ES-I3 (cell line): ENCODE data around the gene NEK10.
"Not testable (repeated sequence)": the region's sequence is repeated elsewhere in the genome, so short reads cannot be mapped to it uniquely, and the experiment has no call there.

Experiments
- H3K36me3 ChIP-seq: 2 replicates; pipeline ENCODE4 v1.6.1; 2013; ENCODE audit warnings: mild to moderate bottlenecking, low read length, control low read depth, moderate library complexity; ENCODE audit not compliant: insufficient read depth
- H3K4me1 ChIP-seq: 2 replicates; pipeline ENCODE4 v1.6.1; 2013; ENCODE audit warnings: mild to moderate bottlenecking, control low read depth, low read length; ENCODE audit not compliant: insufficient read depth
- H3K9ac ChIP-seq: 2 replicates; pipeline ENCODE4 v1.6.1; 2013; ENCODE audit warnings: low read depth, mild to moderate bottlenecking, low read length, moderate library complexity
- H3K9me3 ChIP-seq: 2 replicates; pipeline ENCODE4 v1.6.1; 2013; ENCODE audit warnings: mild to moderate bottlenecking, low read length, moderate library complexity; ENCODE audit not compliant: control insufficient read depth, insufficient read depth

NEK10 gene

DNA sequence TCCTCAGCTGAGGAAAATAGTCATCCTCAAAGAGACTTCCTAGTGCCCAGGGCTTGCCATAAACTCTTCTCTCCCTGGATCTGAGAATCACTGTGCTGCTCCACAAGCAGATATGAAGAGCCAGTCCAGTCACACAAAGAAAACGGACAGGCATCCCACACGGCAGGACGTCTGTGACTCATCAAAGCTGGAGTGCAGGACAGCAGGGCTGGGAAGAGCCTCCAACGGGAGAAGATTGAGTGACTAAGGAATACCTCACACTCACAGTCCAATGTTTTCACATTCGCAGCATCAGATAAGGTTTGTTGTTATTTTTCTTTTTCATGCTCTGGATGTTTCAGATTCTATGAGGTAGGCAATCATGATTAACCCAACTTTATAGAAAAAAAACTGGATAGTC is 57.8 kb downstream of the NEK10 start:
- H3K4me1 ChIP-seq: 0 out of 2 replicates have a peak, but pooled peaks cover 4% of the 10 kb centered on the region
- no peaks in the 10 kb centered on the region for H3K36me3 ChIP-seq
- H3K9ac ChIP-seq: no peak overlapping the region
- H3K9me3 ChIP-seq: peaks cover 4% of the 10 kb centered on the region

GRCh38 chr3:27310688-27311087 is 58.5 kb downstream of the NEK10 start:
- Histone ChIP-seq H3K9ac (no peak overlapping the region), H3K4me1 (0 out of 2 replicates have a peak, but pooled peaks cover 4% of the 10 kb centered on the region), H3K36me3 (no peaks in the 10 kb centered on the region)

DNA sequence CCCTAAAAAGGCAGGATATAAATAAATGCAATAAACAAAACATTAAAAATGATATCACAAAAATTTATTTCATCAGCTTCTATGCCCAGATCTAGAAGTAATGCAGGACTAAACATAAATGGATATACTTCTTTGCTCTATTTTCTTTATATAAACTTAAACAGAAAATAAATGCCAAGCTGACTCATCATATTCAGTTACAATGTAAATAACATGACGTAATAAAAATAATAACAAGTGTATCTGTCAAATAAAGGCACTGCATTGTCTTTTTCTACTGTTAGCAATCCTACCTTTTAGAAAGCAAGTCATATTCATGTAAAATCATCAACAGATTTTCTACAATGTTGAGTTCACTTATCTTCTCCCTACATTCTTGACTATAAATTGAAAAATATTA is 61.6 kb downstream of the NEK10 start:
- H3K4me1 ChIP-seq: 0 out of 2 replicates have a peak, but pooled peaks cover 4% of the 10 kb centered on the region
- no peaks in the 10 kb centered on the region for H3K36me3 ChIP-seq
- H3K9ac ChIP-seq: no peak overlapping the region
- H3K9me3 ChIP-seq: peaks cover 4% of the 10 kb centered on the region

More at GRCh38 chr3:27310688-27311087, 58.5 kb downstream of the NEK10 start:
- H3K9me3 ChIP-seq: peaks cover 4% of the 10 kb centered on the region

DNA sequence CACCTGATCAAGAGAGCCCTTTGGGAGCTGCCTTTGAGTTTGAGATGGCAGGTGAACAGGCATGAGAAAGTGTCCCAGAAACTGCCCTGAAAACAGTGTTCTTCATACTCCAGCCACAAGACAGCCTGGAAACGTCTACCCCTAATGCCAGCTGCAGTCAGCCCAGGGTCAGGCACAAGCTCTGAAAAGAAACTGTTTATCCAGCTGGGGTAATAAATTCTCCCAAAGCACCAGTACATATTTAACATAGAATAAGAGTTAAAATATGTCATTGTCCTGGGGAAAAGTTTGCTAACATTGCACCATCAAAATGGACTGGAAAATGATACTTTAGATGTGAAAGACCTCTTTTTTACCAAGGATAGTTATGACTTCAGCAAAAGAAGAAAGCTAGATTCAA is 66.3 kb downstream of the NEK10 start:
- Histone ChIP-seq H3K4me1 (no peaks in the 10 kb centered on the region), H3K9ac (no peak overlapping the region), H3K36me3 (0 out of 2 replicates have a peak, but pooled peaks cover 2% of the 10 kb centered on the region), H3K9me3 (no peaks in the 10 kb centered on the region; the same call in 1 of the 2 replicates)

DNA sequence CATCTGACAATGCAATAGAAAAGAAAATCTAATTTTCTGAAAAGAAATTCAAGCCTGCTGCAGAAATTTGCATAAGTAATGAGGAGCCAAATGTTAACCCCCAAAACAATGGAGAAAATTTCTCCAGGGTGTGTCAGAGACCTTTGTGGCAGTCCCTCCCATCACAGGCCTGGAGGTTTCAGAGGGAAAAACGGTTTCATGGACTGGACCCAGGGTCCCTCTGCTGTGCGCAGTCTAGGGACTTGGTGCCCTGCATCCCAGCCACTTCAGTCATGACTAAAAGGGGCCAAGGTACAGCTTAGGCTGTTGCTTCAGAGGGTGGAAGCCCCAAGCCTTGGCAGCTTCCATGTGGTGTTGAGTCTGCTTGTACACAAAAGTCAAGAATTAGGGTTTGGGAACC is 70.2 kb downstream of the NEK10 start:
- not testable (repeated sequence) for H3K9ac ChIP-seq, H3K4me1 ChIP-seq, H3K36me3 ChIP-seq, H3K9me3 ChIP-seq

GRCh38 chr3:27293939-27294338 is 75.2 kb downstream of the NEK10 start:
- Histone ChIP-seq H3K9ac (no peak overlapping the region), H3K36me3 (no peaks in the 10 kb centered on the region), H3K4me1 (no peaks in the 10 kb centered on the region), H3K9me3 (no peaks in the 10 kb centered on the region)

DNA sequence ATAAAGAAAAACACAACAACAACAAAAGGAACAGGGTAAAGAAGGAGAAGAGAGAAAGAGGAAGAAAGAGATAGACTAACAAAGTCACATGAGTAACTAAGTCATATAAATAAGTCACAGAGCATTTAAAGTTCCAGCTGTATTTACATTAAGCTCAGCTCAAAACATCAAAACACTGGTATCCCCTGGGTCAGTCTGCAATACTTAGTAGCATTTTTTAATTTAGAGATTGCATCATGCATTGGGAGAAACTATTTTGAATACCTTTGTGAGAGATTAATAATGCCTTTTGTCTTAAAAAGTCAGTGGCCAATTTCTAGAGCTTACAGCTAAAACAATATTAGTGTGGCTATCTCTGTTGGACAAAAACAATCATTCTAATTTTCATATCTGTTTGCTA is 78.4 kb downstream of the NEK10 start:
- no peaks in the 10 kb centered on the region for H3K36me3 ChIP-seq
- no peaks in the 10 kb centered on the region for H3K9me3 ChIP-seq

DNA sequence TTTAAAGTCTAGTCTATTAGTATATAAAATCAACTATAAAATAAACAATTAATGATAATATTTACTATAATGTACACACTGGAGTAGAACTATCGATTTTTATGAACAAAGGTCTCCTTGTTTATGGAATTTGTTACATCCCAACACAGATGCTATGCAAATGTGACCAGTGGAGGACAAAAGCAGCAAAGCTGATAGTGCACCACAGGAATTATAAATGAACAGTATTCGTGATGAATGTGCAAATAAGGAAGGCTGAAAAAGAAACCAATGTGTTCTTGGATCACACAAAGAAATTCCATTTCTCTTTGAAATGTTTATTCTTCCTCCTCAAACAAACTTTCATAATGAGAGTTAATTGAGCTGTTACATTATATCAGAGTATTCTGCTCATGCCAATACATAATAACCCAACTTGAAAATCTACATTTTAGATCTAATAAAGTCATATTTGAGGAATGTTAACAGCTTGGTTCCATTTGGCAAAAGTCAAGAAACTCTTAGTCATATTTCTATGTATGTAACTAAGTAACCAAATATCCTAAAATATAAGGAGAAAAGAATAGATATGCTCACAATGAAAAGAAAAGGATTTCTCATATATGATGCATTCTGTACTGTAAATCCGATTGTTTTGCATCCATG is 79.3 kb downstream of the NEK10 start:
- no peaks in the 10 kb centered on the region for H3K9me3 ChIP-seq
- no peaks in the 10 kb centered on the region for H3K36me3 ChIP-seq
- no peak overlapping the region for H3K9ac ChIP-seq
- H3K4me1 ChIP-seq: no peaks in the 10 kb centered on the region

More for the DNA sequence above, 78.4 kb downstream of the NEK10 start:
- H3K4me1 ChIP-seq: no peaks in the 10 kb centered on the region
- H3K9ac ChIP-seq: no peak overlapping the region

GRCh38 chr3:27287052-27287451 is 82.1 kb downstream of the NEK10 start:
- Histone ChIP-seq H3K4me1 (no peaks in the 10 kb centered on the region), H3K9me3 (no peaks in the 10 kb centered on the region), H3K36me3 (no peaks in the 10 kb centered on the region), H3K9ac (no peak overlapping the region)

GRCh38 chr3:27286467-27286866 is 82.7 kb downstream of the NEK10 start:
- not testable (repeated sequence) for H3K9me3 ChIP-seq, H3K9ac ChIP-seq

GRCh38 chr3:27285668-27286067 is 83.5 kb downstream of the NEK10 start:
- Histone ChIP-seq H3K4me1 (no peaks in the 10 kb centered on the region), H3K36me3 (no peaks in the 10 kb centered on the region), H3K9ac (no peak overlapping the region), H3K9me3 (no peaks in the 10 kb centered on the region)

More at GRCh38 chr3:27286467-27286866, 82.7 kb downstream of the NEK10 start:
- not testable (repeated sequence) for H3K4me1 ChIP-seq, H3K36me3 ChIP-seq

- no peaks in the 10 kb centered on the region for H3K4me1 ChIP-seq
- H3K9me3 ChIP-seq: no peaks in the 10 kb centered on the region
- no peak overlapping the region for H3K9ac ChIP-seq
- H3K36me3 ChIP-seq: no peaks in the 10 kb centered on the region; the same call in 1 of the 2 replicates
These were observed 87.5 kb downstream of the NEK10 start for GRCh38 chr3:27281671-27282150.

DNA sequence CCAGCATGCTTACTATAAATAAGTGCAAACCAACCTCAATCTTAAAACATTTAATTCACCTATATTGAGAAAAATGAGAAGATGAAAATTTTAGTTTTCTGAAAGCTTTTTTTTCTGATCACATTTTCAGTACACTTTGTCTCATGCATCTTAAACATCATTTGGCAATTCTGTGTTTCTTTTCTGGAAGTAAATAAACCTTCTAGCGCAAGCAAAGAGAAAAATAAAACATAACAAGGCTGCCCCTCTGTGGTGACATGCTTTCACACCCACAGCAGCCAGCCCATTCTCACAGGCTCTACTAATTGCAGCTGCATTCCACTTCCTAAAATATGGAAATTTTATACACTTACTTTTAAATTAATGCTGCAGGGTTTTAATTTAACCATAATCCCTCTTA is 90.1 kb downstream of the NEK10 start:
- Histone ChIP-seq H3K36me3 (no peaks in the 10 kb centered on the region; the same call in 1 of the 2 replicates), H3K9ac (no peak overlapping the region), H3K9me3 (no peaks in the 10 kb centered on the region), H3K4me1 (no peaks in the 10 kb centered on the region)

DNA sequence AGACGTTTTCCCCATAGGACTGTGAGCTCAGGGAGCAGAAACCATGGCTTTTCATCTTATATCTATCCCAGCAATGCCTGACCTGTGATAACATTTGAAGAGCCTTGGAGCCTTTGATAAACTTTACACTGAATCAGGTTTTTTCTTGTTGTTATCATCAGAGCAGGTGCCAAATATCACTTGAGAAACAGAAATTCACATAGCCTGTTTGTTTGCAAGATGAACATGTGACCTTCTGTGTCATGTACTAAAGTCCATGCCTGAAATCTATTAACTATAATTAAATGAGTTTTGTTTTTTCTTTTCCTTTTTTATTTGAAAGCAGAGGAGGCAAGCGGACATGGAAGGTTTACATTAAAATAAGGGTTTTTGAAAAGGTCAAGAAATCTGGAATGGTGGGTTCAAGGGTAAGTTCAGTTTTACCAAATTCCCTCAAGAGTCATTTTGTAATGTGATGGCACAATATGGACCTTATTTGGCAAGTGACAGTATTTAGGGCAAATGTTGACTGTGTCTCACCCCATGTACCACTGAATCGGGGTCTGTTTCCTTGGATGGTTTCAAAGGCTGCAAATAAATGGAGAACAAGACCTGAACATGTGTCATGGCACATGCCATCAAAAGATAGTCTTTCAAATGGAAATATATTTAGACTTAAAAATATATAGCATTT is 90.7 kb downstream of the NEK10 start:
- Histone ChIP-seq H3K4me1 (no peaks in the 10 kb centered on the region), H3K9me3 (no peaks in the 10 kb centered on the region), H3K36me3 (no peaks in the 10 kb centered on the region; the same call in 1 of the 2 replicates), H3K9ac (no peak overlapping the region)

GRCh38 chr3:27275441-27275990 is 93.7 kb downstream of the NEK10 start:
- H3K36me3 ChIP-seq: no peaks in the 10 kb centered on the region; the same call in 1 of the 2 replicates
- H3K9ac ChIP-seq: no peak overlapping the region
- no peaks in the 10 kb centered on the region for H3K9me3 ChIP-seq
- H3K4me1 ChIP-seq: no peaks in the 10 kb centered on the region
